GM18867 (cell line): Measurements from ENCODE around the gene B2M.
"Not testable (repeated sequence)": the region's sequence is repeated elsewhere in the genome, so short reads cannot be mapped to it uniquely, and the experiment has no call there.

Experiments used
- ATAC-seq: cut with Tn5 transposase; IDR thresholded peaks from one replicate; pipeline ENCODE4 v1.9.1; 2021; ENCODE audit warnings: mild to moderate bottlenecking, moderate library complexity; ENCODE audit not compliant: unreplicated experiment

B2M gene

DNA sequence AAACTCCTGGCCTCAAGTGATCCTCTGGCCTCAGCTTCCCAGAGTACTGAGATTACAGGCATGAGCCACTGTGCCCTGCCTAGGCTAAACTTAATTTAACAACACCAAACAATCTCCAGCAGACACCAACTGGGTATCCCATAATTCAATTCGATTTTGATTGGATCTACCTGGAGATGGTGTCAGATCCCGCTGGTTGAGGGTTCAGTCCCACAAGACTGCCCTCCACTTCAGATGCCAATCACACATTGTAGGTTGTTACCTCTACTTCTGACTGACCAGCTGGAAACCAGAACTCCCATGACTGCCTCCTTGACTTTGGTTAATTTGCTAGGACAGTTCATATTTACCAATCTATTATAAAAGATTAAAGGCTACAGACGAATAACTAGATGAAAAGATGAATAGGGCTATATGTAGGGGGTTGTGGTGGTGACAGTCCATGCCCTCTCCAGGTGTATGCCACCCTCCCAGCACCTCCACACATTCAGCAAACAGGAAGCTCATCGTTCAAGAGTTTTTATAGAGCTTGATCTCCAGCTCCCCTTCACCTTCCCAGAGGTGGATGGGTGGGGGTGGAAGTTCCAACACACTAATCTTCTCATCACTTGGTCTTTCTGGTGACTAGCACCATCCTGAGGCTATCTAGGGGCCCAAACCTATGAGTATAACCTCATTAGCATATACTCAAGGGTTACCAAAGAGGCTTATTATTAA is 9.3 kb downstream of the B2M start:
- ATAC-seq: no peak

DNA sequence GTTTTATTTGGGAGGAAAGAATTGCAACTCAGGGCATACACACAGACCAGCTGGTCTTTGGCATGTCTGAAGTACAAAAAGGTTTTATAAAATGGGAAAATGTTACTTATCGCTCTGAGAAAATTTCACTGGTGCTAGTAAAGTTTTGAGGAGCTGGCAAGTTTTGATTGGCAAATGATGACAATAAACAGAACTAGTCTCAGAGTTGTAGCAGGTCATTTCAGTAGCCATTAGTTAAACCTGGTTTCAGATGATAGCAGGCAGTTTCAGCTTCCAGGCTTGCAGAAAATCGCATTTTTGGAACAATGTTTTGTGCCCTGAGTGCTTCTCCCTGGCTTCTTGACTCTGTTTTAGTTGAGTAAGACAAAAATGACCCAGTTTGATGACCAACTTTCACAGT is 10.7 kb downstream of the B2M start:
- ATAC-seq: no peak

DNA sequence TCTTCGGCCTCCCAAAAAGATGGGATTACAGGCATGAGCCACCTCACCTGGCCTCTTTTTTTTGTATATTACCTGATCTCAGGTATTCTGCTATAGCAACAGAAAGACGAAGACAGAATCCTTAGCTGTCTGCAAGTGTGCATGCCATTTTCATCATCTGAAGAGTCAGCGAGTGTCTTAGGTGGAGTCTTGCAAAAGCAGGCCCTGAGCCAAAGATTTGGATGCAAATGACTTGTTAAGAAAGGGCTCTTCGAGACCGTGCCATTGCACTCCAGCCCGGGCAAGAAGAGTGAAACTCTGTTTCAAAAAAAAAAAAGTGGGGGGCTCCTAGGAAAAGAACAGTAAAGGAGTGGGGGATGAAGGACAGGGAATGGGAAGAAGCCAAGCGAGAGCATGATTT is 14.8 kb downstream of the B2M start:
- ATAC-seq: no peak

DNA sequence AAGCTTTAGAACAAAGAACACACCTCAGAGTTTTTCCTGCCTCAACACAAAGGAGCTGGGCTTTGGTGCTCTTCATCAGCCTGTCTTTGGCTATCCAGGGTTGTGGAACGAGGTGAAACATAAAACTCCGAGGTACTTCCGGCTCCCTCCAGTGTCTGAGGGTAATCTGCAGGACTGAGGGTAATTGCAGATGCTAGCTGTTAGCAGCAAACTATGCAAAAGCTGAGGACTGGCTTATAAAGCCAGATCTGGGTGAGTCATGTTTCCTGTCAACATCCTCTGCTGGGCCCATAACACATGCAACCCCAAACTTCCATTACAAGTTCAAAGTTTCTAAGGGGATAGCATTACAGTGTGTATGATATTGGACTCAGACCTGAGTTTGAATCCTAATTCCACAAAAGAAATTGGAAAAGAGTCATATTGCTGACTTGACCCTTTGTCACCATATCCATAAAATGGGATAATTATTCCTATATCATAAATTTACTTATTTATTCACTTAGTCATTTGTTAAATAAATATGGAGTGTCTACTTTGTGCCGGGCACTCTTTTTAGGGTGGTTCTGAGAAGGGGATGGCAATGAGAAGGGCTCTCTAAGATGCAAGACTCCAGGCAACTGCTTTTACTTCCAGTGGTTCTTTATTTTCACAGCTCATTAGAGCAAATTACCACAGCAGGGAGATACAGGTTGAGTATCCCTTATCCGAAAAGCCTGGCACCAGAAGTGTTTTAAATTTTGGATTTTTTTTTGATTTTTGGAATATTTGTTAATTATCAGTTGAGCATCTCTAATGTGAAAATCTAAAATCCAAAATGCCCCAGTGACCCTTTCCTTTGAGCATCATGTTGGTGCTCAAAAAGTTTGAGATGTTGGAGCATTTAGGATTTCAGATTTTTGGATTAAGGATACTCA is 15.5 kb downstream of the B2M start:
- peak; percentile 41 for ATAC-seq

DNA sequence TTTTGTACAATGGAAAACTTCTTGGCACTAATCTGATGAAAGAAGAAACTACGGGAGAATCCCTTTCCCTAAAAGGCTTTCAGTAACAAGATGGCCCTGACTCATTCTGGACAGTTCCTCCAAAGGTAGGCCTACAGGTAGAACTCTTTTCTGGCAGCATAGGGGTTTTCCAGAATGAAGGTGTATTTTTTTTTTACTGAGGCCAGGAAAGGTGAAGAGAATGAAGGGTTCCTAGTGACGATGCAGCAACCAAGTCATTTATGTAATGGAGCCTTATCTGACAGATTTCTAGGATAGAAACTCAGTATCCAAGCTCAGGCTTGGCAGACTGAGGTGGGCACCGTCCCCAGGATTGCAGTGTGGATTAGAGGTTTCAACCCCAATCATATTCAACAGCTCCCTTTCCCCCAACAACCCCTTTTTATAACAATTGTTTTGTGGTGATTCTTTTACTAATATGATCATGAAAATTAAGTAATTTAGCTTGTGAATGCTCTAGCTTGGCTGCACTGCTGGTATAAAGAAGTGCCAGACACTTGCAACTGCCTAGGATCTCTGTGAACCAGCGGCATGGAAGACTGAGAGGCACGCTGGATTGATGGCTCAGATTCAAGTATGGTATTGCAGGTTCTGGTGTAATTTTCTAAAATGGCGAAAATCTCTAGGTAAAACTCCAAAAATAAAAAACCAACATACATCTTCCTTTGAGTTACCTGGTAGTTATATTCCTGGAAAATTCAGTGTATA is 16.3 kb downstream of the B2M start:
- no peak for ATAC-seq

DNA sequence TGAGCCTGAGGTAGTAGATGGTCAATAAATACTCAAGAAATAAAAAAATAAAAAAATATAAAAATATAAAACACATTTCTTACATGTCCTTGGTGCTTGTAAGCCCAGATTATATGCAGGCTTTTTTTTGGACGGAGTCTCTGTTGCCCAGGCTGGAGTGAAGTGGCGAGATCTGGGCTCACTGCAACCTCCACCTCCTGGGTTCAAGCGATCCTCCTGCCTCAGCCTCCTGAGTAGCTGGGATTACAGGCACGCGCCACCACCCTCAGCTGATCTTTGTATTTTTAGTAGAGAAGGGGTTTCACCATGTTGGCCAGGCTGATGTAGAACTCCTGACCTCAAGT is 16.9 kb downstream of the B2M start:
- not testable (repeated sequence) for ATAC-seq

DNA sequence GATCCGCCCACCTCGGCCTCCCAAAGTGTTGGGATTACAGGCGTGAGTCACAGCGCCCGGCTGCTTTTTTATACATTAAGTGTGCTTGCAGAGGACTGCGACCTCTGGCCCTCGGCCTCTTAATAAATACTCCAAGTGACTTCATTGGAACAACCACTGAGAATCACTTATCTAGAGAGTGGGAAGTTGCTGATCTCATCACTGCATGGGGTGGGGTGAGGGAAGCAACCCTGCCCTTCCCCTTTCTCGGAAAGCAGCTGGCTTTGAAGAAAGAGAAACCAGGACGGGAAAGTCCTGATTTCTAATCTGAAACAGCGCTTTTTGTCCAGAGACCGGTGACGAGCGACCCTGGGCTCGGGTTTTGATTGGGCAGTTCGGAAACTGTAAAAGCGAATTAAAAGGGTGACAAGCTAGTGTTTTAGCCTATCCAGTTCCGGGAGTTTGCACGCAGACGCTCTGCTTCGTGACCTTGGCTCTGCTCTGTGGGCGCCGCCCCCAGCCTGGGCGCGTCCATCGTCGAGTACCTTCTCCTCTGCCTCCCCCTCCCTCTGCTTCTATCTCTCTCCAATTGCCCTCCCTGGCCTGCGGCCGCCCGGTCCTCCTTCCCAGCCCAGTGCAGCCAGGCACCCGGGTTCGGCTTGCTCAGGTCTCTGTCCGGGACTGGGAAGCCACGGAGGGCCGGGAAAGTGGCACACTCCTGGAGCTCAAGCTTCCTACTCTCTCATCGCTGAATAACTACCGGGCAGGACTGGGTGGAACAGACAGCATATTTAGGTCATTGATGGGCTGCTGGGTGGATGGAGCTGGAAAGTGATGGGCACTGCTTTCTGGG is 17.5 kb downstream of the B2M start:
- ATAC-seq: peak; percentile 69

DNA sequence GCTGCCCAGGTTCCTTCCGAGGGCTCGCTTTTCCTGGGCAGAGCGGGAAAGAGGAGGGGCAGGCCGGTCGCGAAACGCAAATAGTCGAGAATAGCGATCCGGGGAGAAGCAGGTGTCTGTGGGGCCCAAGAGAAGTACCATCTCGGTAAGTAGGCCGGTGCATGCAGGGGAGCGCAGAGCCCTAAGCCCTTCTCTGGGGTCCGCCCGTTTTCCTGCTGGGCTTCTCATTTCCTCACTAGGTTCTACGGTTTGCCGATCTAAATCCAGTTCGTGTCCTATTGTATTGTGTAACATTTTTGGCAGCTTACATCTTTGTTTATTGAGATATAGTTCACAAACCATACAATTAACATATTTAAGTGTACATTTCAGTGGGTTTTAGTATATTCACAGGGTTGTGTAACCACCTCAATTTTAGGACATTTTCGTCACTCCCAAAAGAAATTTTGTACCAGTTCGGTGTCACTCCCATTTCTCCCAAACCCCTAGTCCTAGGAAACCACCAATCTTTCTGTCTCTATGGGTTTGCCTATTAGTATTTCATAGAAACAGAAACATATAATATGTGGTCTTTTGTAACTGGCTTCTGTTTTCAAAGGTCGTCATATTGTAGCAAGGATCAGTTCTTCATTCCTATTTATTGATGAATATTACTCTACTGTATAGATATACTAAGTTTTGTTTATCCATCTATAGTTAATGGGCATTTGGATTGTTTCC is 18.3 kb downstream of the B2M start:
- no peak for ATAC-seq

DNA sequence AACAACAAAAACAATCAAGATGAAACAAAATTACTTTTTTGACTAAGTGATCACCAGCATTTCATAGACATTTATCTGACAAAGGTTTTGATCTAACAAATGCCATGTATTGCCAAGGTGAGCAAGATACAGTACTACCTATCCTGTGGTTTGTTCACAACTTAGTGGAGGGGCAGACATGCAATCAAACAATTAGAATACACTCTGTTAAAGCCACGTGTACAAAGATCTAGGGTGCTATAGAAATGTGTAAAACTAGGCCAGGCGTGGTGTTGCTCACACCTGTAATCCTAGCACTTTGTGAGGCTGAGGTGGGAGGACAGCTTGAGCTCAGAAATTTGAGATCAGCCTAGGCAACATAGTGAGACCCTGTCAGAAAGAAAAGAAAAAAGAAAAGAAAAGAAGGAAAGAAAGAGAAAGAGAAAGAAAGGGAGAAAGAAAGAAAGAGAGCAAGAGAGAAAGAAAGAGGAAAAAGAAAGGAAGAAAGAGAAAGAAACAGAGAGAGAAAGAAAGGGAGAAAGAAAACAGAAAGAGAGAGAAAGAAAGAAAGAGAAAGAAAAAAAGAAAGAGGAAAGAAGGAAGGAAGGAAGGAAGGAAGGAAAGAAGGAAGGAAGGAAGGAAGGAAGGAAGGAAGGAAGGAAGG is 23.6 kb downstream of the B2M start:
- no peak for ATAC-seq

DNA sequence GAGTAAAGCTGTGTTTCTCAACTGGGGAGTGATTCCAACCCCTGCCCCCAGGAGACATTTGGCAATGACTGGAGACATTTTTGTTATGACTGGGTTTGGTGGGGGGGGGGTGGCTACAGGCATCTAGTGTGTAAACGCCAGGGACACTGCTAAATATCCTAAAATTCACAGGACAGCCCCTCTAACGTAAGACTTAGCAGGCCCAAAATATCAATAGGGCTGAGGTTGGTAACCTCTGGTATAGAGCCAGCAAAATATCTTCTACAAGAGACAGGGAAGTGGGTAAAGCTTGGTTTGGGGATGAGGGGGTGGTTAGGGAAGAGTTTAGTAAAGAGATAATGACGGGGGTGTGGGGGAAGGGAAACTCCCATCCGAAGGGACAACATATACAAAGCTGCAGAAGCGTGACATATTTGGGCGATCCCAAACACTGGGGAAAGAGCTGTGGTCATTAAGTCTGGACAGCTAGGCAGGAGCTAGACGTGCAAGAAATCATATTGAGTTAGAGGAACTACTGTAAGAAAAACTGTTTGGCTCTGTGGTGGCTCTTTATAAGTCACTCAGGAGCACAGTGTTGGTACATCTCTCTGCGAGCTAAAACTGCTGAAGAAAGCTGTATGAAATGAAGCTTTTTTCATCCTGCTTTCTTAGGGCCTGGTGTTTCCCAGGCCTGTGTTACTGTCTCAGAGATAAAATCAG is 24.3 kb downstream of the B2M start:
- peak; percentile 47 for ATAC-seq

DNA sequence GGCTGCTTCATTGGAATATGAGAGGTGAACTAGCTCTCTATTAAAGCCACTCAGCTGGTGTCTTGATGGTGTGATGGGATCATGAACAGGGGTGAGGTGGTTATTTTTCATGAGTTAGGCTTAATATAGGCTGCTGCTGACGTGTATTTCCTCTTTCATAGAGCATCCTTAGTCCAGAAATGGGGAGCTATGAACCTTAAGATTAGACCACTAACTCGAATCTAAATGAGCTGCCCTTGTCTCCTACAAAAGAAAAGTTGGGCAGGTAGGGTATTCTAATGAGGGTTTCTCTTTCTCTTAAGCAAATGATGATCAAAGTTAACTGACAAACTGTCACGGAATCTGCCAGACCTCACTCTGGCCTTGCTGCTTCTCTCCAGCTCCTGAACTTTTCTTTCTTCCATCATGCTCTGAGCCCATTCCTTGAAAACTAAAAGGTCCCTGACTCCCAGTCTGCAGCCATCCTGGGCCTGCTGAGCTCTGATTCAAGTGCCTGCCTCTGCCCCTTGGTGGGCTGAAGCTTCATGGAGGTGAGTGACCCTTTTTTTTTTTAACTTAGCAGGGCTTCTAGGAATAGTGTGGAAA is 25.0 kb downstream of the B2M start, which contains the start of gene TRIM69:
TSS of gene TRIM69 (plus strand) at position 348 of the 585 bp plus-strand sequence. CDS start at position 525, 177 bp downstream.
- peak; percentile 38 for ATAC-seq

DNA sequence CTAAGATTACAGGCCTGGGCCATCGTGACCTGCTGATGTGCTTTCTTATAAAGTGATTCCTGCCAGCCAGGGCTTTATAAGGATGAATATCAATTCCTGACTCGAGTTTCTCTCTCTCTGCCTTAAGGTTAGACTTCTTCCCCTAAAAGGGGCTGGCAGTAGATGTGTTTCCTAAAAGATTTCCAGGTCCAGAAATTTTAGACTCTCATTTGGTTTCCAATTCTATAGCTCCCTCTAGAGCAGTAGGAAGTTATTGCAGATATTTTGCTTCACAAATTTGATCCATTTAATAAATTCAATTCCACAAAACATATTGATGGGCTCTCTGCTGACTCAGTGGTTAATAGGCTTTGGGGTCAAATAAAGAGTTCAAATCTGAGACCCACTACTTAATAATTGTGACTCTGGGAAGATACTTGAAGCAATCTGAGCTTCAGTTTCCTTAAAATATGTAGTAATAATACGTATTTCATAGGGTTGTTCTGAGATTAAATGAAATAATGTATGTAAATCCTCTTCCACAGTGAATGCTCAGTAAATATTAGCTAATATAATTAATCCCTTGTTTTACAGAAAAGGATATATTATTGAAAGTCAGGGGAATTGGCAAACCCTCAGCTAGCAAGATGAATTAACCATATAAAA is 27.1 kb downstream of the B2M start:
- ATAC-seq: no peak

DNA sequence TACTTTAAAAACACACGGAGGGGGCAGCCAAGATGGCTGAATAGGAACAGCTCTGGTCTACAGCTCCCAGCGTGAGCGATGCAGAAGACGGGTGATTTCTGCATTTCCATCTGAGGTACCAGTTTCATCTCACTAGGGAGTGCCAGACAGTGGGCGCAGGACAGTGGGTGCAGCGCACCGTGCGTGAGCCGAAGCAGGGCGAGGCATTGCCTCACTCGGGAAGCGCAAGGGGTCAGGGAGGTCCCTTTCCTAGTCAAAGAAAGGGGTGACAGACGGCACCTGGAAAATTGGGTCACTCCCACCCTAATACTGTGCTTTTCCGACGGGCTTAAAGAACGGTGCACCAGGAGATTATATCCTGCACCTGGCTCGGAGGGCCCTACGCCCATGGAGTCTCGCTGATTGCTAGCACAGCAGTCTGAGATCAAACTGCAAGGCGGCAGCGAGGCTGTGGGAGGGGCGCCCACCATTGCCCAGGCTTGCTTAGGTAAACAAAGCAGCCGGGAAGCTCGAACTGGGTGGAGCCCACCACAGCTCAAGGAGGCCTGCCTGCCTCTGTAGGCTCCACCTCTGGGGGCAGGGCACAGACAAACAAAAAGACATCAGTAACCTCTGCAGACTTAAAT is 28.0 kb downstream of the B2M start:
- ATAC-seq: not testable (repeated sequence)

DNA sequence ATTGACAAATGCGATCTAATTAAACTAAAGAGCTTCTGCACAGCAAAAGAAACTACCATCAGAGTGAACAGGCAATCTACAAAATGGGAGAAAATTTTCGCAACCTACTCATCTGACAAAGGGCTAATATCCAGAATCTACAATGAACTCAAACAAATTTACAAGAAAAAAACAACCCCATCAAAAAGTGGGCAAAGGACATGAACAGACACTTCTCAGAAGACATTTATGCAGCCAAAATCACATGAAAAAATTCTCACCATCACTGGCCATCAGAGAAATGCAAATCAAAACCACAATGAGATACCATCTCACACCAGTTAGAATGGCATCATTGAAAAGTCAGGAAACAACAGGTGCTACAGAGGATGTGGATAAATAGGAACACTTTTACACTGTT is 32.1 kb downstream of the B2M start:
- ATAC-seq: not testable (repeated sequence)

DNA sequence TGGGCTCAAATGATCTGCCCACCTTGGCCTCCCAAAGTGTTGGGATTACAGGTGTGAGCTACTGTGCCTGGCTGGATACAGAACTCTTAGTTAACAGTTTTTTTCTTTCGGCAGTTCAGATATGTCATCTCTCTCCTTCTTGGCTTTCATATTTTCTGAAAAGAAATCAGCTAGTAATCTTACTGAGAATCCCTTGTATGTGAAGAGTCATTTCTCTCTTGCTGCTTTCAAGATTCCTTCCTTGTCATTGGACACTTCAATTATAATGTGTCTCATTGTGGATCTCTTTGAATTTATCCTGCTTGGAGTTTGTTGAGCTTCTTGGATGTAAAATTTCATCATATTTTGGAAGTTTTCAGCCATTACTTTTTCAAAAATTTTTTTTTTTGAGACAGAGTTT is 42.0 kb downstream of the B2M start:
- ATAC-seq: no peak

DNA sequence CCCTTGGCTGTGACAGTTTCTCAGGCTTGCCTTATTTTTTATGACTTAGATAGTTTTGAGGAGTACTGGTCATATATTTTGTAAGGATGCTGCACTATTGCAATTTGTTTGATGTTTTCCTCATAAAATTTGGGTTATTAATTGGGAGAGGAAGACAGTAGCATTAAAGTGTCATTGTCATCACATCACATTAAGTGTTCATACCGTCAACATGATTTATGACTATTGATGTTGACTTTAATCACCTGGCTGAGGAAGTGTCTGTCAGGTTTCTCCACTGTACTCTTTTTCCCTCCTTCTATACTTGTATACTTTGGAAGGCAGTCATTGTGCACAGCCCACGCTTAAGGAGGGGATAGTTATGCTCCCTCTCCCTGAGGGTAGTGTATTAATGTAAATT is 51.9 kb downstream of the B2M start:
- no peak for ATAC-seq

DNA sequence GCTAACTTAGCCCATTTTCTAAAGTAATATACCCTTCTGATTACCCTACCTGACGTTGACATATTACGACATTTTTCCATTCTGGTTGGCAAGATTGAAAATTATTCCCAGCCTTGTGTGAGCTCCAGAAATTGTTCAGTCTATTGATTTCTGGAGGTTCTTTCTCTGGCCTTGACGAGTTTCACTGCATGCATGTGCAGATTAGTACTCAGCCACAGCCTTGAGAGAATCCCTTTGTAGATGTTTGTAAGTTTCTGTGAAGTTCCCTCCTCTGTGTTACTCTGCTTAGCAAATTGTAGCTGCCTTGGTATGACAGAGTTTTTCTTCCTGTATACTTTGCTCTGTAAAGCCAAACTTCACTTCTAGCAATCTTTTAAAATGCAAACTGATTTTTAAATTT is 52.5 kb downstream of the B2M start:
- no peak for ATAC-seq

DNA sequence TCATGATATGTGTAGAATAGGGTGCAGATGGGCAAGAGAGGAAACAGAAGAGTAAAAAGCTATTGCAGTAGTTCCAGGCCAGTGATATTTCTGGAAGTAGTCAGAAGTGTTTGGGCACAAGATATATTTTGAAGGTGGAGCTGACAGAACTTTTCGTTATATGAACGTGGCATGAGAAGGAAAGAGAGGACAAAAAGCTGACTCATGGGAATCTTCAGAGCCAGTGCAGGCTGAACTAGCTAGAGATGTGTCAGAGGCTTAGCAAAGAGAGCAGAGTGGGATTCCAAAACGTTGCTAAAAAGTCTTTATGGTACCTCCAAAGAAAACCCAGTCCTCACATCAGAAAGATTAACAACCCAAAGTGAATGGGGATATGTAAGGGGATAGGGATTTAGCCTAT is 53.7 kb downstream of the B2M start:
- ATAC-seq: no peak
